Lower leg skin (tissue), 4 donors: ENCODE results near the gene TRNT1. TPM values are rescaled to one million over a fixed set of nuclear protein-coding genes. Genes with fewer than 3 reads are reported as not detected.
A peak's percentile ranks its signal among the peaks of the same experiment; 100 is the strongest.

Experiments
- DNase-seq, 2 donors: peaks; one replicate each; pipeline ENCODE4 v3.0.0-alpha.2; 2019; ENCODE audit warnings: low spot score in 2 of 2
- H3K4me3 ChIP-seq: fragments of 200-600 bp; sonication (generic); 2 replicates; pipeline ENCODE4 v1.5.1; 2017; ENCODE audit warnings: mild to moderate bottlenecking, low read depth; ENCODE audit not compliant: poor library complexity, severe bottlenecking
- POLR2A ChIP-seq, 2 donors: fragments of 450-650 bp; IDR thresholded peaks; one replicate each; pipeline ENCODE4 v1.6.1; 2016 to 2017; ENCODE audit warnings: antibody characterized with exemption in 2 of 2, mild to moderate bottlenecking in 1 of 2, moderate library complexity in 1 of 2
- WGBS, 2 donors: methylation state at CpG; one replicate each; pipeline ENCODE4 v1.1.5; 2018; 5-methylcytosine and 5-hydroxymethylcytosine counted together
- intact Hi-C: fragments of 100-400 bp; cut with DNase I; formaldehyde crosslinking; loops from one replicate; pipeline ENCODE4 v1.15.0; 2023; ENCODE audit warnings: low total_unique reads
- total RNA-seq, 4 donors: library from RNA; depleted of rRNA; stranded (reverse); fragments of >200 nt; gene quantifications; one replicate each; pipeline ENCODE4 v1.1.0, GENCODE V29; 2016
- TF ChIP-seq, protein P1 (sequence below), 3 donors: fragments of 450-650 bp; IDR thresholded peaks; one replicate each; pipeline ENCODE4 v1.5.1; 2016; ENCODE audit warnings: antibody characterized with exemption in 3 of 3, mild to moderate bottlenecking in 3 of 3, moderate library complexity in 2 of 3

TRNT1 gene
- total RNA-seq, 4 donors from 2014 or later = 5.9 to 14.5 (median 7.8) TPM

DNA sequence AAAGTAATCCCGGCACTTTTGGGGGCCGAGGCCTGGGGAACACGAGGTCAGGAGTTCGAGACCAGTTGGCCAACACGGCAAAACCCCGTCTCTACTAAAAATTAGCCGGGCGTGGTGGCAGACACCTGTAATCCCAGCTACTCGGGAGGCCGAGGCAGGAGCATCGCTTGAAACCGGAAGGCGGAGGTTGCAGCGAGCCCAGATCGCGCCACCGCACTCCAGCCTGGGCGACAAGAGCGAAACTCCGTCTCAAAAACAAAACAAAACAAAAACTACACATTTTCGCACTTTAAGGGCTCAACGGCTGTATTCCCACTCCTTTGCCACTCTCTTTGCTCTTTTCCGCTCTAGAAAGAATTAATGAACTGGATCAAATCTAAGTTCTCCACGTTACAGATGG, 763 bp upstream of the TRNT1 start:
- WGBS, 2 donors = 89% methylated on average over 24 of the region's 24 CpGs
- intact Hi-C loops = no loop called here
- DNase-seq = no peak
- TF ChIP-seq, protein P1, sequence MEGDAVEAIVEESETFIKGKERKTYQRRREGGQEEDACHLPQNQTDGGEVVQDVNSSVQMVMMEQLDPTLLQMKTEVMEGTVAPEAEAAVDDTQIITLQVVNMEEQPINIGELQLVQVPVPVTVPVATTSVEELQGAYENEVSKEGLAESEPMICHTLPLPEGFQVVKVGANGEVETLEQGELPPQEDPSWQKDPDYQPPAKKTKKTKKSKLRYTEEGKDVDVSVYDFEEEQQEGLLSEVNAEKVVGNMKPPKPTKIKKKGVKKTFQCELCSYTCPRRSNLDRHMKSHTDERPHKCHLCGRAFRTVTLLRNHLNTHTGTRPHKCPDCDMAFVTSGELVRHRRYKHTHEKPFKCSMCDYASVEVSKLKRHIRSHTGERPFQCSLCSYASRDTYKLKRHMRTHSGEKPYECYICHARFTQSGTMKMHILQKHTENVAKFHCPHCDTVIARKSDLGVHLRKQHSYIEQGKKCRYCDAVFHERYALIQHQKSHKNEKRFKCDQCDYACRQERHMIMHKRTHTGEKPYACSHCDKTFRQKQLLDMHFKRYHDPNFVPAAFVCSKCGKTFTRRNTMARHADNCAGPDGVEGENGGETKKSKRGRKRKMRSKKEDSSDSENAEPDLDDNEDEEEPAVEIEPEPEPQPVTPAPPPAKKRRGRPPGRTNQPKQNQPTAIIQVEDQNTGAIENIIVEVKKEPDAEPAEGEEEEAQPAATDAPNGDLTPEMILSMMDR (IDR thresholded peaks at IDR 0.05) = no peak
- TF ChIP-seq POLR2A (IDR thresholded peaks at IDR 0.05) = no peak
- no peak overlapping the region for H3K4me3 ChIP-seq

GRCh38 chr3:3127432-3128010, 781 bp downstream of the TRNT1 start:
- TF ChIP-seq POLR2A (IDR thresholded peaks at IDR 0.05) = no peak
- TF ChIP-seq, protein P1 (IDR thresholded peaks at IDR 0.05) = no peak
- intact Hi-C loops = no loop called here
- DNase-seq = no peak
- H3K4me3 ChIP-seq = peak overlapping the region; percentile 83
- WGBS, 2 donors = 21 to 25% methylated on average over 20 of the region's 20 CpGs

GRCh38 chr3:3129579-3129978, 2.8 kb downstream of the TRNT1 start:
- no peak for DNase-seq
- TF ChIP-seq, protein P1 (IDR thresholded peaks at IDR 0.05) = no peak
- TF ChIP-seq POLR2A (IDR thresholded peaks at IDR 0.05) = no peak
- H3K4me3 ChIP-seq = no peak overlapping the region
- intact Hi-C loops = no loop called here
- 74 to 78% methylated on average over 5 of the region's 5 CpGs for WGBS, 2 donors

DNA sequence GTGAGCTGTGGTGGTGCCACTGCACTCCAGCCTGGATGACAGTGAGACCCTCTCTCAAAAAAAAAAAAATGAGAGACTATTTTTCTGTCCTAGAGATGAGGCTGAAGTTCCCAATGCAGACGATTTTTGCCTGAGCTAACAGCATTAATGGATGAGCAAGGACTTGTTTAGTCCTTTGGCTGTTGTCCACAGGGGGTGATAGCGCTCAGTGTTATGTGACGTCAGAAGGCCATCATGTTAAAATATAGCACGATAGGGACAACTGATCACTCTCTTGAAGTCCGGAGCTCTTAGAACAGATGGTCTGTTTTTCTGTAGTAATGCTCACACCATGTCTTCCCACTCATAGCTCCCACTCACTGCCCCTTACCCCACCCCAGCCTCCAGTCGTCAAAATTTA, 6.8 kb downstream of the TRNT1 start:
- no peak for DNase-seq
- intact Hi-C loops = no loop called here
- H3K4me3 ChIP-seq = no peak overlapping the region
- 81 to 88% methylated on average over 6 of the region's 6 CpGs for WGBS, 2 donors
- TF ChIP-seq POLR2A (IDR thresholded peaks at IDR 0.05) = no peak
- TF ChIP-seq, protein P1 (IDR thresholded peaks at IDR 0.05) = no peak

DNA sequence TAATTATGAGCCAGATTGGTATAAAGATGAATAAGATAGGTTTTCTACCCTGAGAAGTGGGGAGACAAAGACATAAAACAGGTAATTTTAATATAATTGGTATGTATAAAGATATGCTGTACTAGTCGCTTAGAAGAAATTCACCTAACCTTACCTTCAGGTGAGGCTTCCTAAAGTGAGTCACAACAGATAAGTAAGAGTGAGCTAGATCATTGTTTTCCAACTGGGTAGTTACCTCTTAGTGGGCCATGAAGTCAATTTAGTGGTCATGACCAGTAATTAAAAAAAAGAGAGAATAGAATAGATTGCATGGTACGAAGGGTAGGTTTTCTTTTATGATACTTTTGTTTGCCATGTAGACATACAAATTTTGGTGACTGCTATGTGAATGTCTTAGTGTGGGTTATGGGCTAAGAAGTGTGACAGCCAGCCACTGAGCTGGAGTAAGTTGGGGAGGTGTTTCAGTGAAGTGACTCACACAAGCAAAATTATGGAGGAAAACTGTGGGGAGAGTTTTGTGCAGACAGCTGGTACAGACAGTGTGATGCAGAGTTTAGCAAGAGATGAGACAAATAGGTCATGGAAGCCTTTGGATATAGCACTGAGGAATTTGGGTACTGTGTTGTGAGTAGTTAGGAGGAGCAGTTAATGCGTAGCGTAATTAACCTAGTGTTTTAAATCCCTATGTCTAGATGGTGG, 8.2 kb downstream of the TRNT1 start:
- no peak overlapping the region for H3K4me3 ChIP-seq
- DNase-seq = no peak
- 91 to 95% methylated on average over 4 of the region's 4 CpGs for WGBS, 2 donors
- intact Hi-C loops = no loop called here
- no peak for TF ChIP-seq POLR2A (IDR thresholded peaks at IDR 0.05)
- TF ChIP-seq, protein P1 (IDR thresholded peaks at IDR 0.05) = no peak
